Muscle of leg (tissue), 11 donors: Measurements from ENCODE around the gene POC5. TPM values are rescaled to one million over a fixed set of nuclear protein-coding genes. Genes with fewer than 3 reads are reported as not detected.
"Not testable (repeated sequence)": the region's sequence is repeated elsewhere in the genome, so short reads cannot be mapped to it uniquely, and the experiment has no call there.

Experiments used
- DNase-seq: peaks from one replicate; pipeline ENCODE4 v3.0.0; 2013
- H3K27ac ChIP-seq: one replicate; pipeline ENCODE4 v1.5.1; 2013; ENCODE audit warnings: mild to moderate bottlenecking, low read length, control low read depth
- H3K27me3 ChIP-seq: one replicate; pipeline ENCODE4 v1.6.1; 2013; ENCODE audit warnings: low read length; ENCODE audit not compliant: control insufficient read depth, insufficient read depth
- H3K36me3 ChIP-seq: one replicate; pipeline ENCODE4 v1.6.1; 2013; ENCODE audit warnings: low read length; ENCODE audit not compliant: control insufficient read depth, insufficient read depth
- H3K4me1 ChIP-seq: one replicate; pipeline ENCODE4 v1.6.1; 2013; ENCODE audit warnings: low read length; ENCODE audit not compliant: control insufficient read depth, insufficient read depth
- H3K4me3 ChIP-seq: one replicate; pipeline ENCODE4 v1.5.1; 2013; ENCODE audit warnings: low read length, control low read depth
- H3K9me3 ChIP-seq: replicated peaks from 2 replicates; pipeline ENCODE4 v1.6.1; 2013; ENCODE audit warnings: low read depth, low read length; ENCODE audit not compliant: control insufficient read depth
- WGBS: methylation state at CpG from one replicate; pipeline ENCODE4 v1.1.5; 2013; ENCODE audit warnings: missing lambda C conversion rate; ENCODE audit not compliant: insufficient coverage; 5-methylcytosine and 5-hydroxymethylcytosine counted together
- polyA plus RNA-seq, 8 donors: library from polyadenylated mRNA; unstranded; fragments of 120-200 nt; gene quantifications; one replicate each; pipeline versions ENCODE4 v1.2.1 to v1.2.3, GENCODE V29; 2013; ENCODE audit warnings: inconsistent platforms in 1 of 8, low replicate concordance in 1 of 8; ENCODE audit not compliant: insufficient read length in 8 of 8, insufficient read depth in 1 of 8
- total RNA-seq: library from RNA; stranded (reverse); fragments of 120-200 nt; gene quantifications from one replicate; pipeline ENCODE4 v1.2.4, GENCODE V29; 2013

Gene POC5
- total and polyA plus RNA-seq, 9 donors, result 5.7 to 9.2 (median 8.2) TPM

- WGBS, result no CpG with 5 or more reads among the region's 1 CpG
- Histone ChIP-seq H3K4me1 (no peaks in the 10 kb centered on the region), H3K27ac (no peak overlapping the region), H3K27me3 (no peaks in the 10 kb centered on the region), H3K36me3 (peaks cover 13% of the 10 kb centered on the region), H3K9me3 (no peaks in the 10 kb centered on the region), H3K4me3 (no peak overlapping the region)
- no peak for DNase-seq
Measured at GRCh38 chr5:75707911-75708509, 9.2 kb downstream of the POC5 start.

GRCh38 chr5:75706775-75707174 lies 10.5 kb downstream of the POC5 start:
- Histone ChIP-seq H3K9me3 (no peaks in the 10 kb centered on the region), H3K4me3 (no peak overlapping the region), H3K27ac (no peak overlapping the region), H3K27me3 (no peaks in the 10 kb centered on the region), H3K36me3 (peaks cover 22% of the 10 kb centered on the region), H3K4me1 (no peaks in the 10 kb centered on the region)
- no peak for DNase-seq
- WGBS, result 81% methylated on average over 2 of the region's 3 CpGs

- no CpG with 5 or more reads among the region's 1 CpG for WGBS
- Histone ChIP-seq H3K27me3 (no peaks in the 10 kb centered on the region), H3K9me3 (no peaks in the 10 kb centered on the region), H3K27ac (no peak overlapping the region), H3K4me1 (no peaks in the 10 kb centered on the region), H3K4me3 (no peak overlapping the region), H3K36me3 (peaks cover 23% of the 10 kb centered on the region)
- DNase-seq, result no peak
Measured at GRCh38 chr5:75706016-75706415, 11.2 kb downstream of the POC5 start.

GRCh38 chr5:75701856-75702255 lies 15.4 kb downstream of the POC5 start:
- DNase-seq, result no peak
- H3K27ac ChIP-seq, result no peak overlapping the region
- H3K9me3 ChIP-seq, result no peaks in the 10 kb centered on the region
- H3K4me1 ChIP-seq, result no peaks in the 10 kb centered on the region
- peaks cover 11% of the 10 kb centered on the region for H3K36me3 ChIP-seq
- no peaks in the 10 kb centered on the region for H3K27me3 ChIP-seq
- no peak overlapping the region for H3K4me3 ChIP-seq
- WGBS, result 83% methylated on average over 1 of the region's 4 CpGs

- WGBS, result 95% methylated on average over 15 of the region's 22 CpGs
- not testable (repeated sequence) for H3K36me3 ChIP-seq, H3K4me3 ChIP-seq
Measured at GRCh38 chr5:75695472-75696351, 21.5 kb downstream of the POC5 start.

GRCh38 chr5:75694781-75695180 lies 22.5 kb downstream of the POC5 start:
- Histone ChIP-seq H3K9me3 (no peaks in the 10 kb centered on the region), H3K27me3 (no peaks in the 10 kb centered on the region), H3K4me3 (no peak overlapping the region), H3K4me1 (no peaks in the 10 kb centered on the region), H3K27ac (no peak overlapping the region), H3K36me3 (peaks cover 10% of the 10 kb centered on the region)
- WGBS, result no CpG with 5 or more reads among the region's 1 CpG
- DNase-seq, result no peak

More at GRCh38 chr5:75695472-75696351, 21.5 kb downstream of the POC5 start:
- not testable (repeated sequence) for H3K9me3 ChIP-seq, H3K27me3 ChIP-seq, DNase-seq, H3K27ac ChIP-seq, H3K4me1 ChIP-seq

GRCh38 chr5:75690669-75691068 lies 26.6 kb downstream of the POC5 start:
- no peak for DNase-seq
- H3K4me3 ChIP-seq, result no peak overlapping the region
- no peaks in the 10 kb centered on the region for H3K9me3 ChIP-seq
- H3K36me3 ChIP-seq, result peaks cover 11% of the 10 kb centered on the region
- no peaks in the 10 kb centered on the region for H3K4me1 ChIP-seq
- H3K27ac ChIP-seq, result no peak overlapping the region
- no CpG with 5 or more reads among the region's 1 CpG for WGBS
- no peaks in the 10 kb centered on the region for H3K27me3 ChIP-seq

GRCh38 chr5:75686480-75686879 lies 30.8 kb downstream of the POC5 start:
- Histone ChIP-seq H3K4me3 (no peak overlapping the region), H3K27me3 (no peaks in the 10 kb centered on the region), H3K27ac (no peak overlapping the region), H3K4me1 (no peaks in the 10 kb centered on the region), H3K36me3 (peaks cover 10% of the 10 kb centered on the region), H3K9me3 (no peaks in the 10 kb centered on the region)
- no peak for DNase-seq

GRCh38 chr5:75685141-75685540 lies 32.1 kb downstream of the POC5 start:
- no peaks in the 10 kb centered on the region for H3K4me1 ChIP-seq
- no peaks in the 10 kb centered on the region for H3K27me3 ChIP-seq
- H3K9me3 ChIP-seq, result no peaks in the 10 kb centered on the region
- no peak overlapping the region for H3K4me3 ChIP-seq
- peaks cover 7% of the 10 kb centered on the region for H3K36me3 ChIP-seq
- no peak overlapping the region for H3K27ac ChIP-seq
- no peak for DNase-seq
- WGBS, result 95% methylated on average over 9 of the region's 11 CpGs

GRCh38 chr5:75681125-75681830 lies 36.0 kb downstream of the POC5 start:
- Histone ChIP-seq H3K4me1 (no peaks in the 10 kb centered on the region), H3K4me3 (no peak overlapping the region), H3K36me3 (peaks cover 4% of the 10 kb centered on the region), H3K27me3 (no peaks in the 10 kb centered on the region), H3K27ac (no peak overlapping the region), H3K9me3 (no peaks in the 10 kb centered on the region)
- DNase-seq, result peak; percentile 75
- WGBS, result no CpG with 5 or more reads among the region's 2 CpGs
